Chondrocyte (in vitro differentiated cells): ENCODE results near the gene STK32A. TPM values are rescaled to one million over a fixed set of nuclear protein-coding genes. Genes with fewer than 3 reads are reported as not detected.

Source experiments
- DNase-seq: peaks from one replicate; pipeline ENCODE4 v3.0.0; 2021; ENCODE audit warnings: mixed read lengths, low spot score
- H3K27ac Mint-ChIP-seq: one replicate; pipeline ENCODE4 v1.8.0; 2021; ENCODE audit warnings: mild to moderate bottlenecking, moderate library complexity, mixed read lengths; ENCODE audit not compliant: unreplicated experiment
- H3K27me3 Mint-ChIP-seq: 2 replicates; pipeline ENCODE4 v1.8.0; 2021; ENCODE audit warnings: low read depth, mixed read lengths
- H3K36me3 Mint-ChIP-seq: 2 replicates; pipeline ENCODE4 v1.8.0; 2021; ENCODE audit warnings: low read depth, mixed read lengths
- H3K4me1 Mint-ChIP-seq: 2 replicates; pipeline ENCODE4 v1.8.0; 2021; ENCODE audit warnings: low read depth, mild to moderate bottlenecking, mixed read lengths
- H3K4me3 Mint-ChIP-seq: one replicate; pipeline ENCODE4 v1.8.0; 2021; ENCODE audit warnings: mild to moderate bottlenecking, moderate library complexity, mixed read lengths; ENCODE audit not compliant: unreplicated experiment
- H3K9me3 Mint-ChIP-seq: 2 replicates; pipeline ENCODE4 v1.8.0; 2021; ENCODE audit warnings: low read depth, mixed read lengths
- CTCF ChIP-seq: fragments of 200-600 bp; sonication (generic); IDR thresholded peaks from 2 replicates; pipeline ENCODE4 v1.5.0; 2021; ENCODE audit warnings: antibody characterized with exemption, mild to moderate bottlenecking, moderate library complexity
- total RNA-seq: library from RNA; stranded (reverse); gene quantifications from 3 replicates; pipeline ENCODE4 v1.2.1, GENCODE V29; 2021

The STK32A gene
- total RNA-seq, 1 donor from 2014 or later = 0.12 TPM

GRCh38 chr5:147259837-147260236 lies 25.0 kb downstream of the STK32A start:
- peaks cover 10% of the 10 kb centered on the region for H3K9me3 Mint-ChIP-seq
- H3K27me3 Mint-ChIP-seq = peaks cover 37% of the 10 kb centered on the region
- no peak for TF ChIP-seq CTCF
- no peaks in the 10 kb centered on the region for H3K4me1 Mint-ChIP-seq
- H3K36me3 Mint-ChIP-seq = no peaks in the 10 kb centered on the region
- DNase-seq = no peak
- no peak overlapping the region for H3K4me3 Mint-ChIP-seq
- no peak overlapping the region for H3K27ac Mint-ChIP-seq

- peaks cover 31% of the 10 kb centered on the region for H3K27me3 Mint-ChIP-seq
- no peak overlapping the region for H3K4me3 Mint-ChIP-seq
- TF ChIP-seq CTCF = no peak
- peaks cover 10% of the 10 kb centered on the region for H3K9me3 Mint-ChIP-seq
- H3K27ac Mint-ChIP-seq = no peak overlapping the region
- no peaks in the 10 kb centered on the region for H3K4me1 Mint-ChIP-seq
- no peak for DNase-seq
- H3K36me3 Mint-ChIP-seq = no peaks in the 10 kb centered on the region
These were observed 32.4 kb downstream of the STK32A start for GRCh38 chr5:147267082-147267832.

GRCh38 chr5:147276497-147276896 lies 41.7 kb downstream of the STK32A start:
- Mint-ChIP-seq H3K9me3 (peaks cover 3% of the 10 kb centered on the region), H3K4me3 (no peak overlapping the region), H3K27ac (no peak overlapping the region), H3K4me1 (no peaks in the 10 kb centered on the region), H3K36me3 (no peaks in the 10 kb centered on the region), H3K27me3 (peaks cover 43% of the 10 kb centered on the region)
- TF ChIP-seq CTCF = no peak
- DNase-seq = no peak

GRCh38 chr5:147286296-147286695 lies 51.5 kb downstream of the STK32A start:
- Mint-ChIP-seq H3K27ac (no peak overlapping the region), H3K27me3 (peaks cover 26% of the 10 kb centered on the region)
- no peak for DNase-seq

GRCh38 chr5:147287110-147287509 lies 52.3 kb downstream of the STK32A start:
- Mint-ChIP-seq H3K4me1 (no peaks in the 10 kb centered on the region), H3K27ac (no peak overlapping the region), H3K36me3 (peaks cover 1% of the 10 kb centered on the region), H3K9me3 (peaks cover 22% of the 10 kb centered on the region), H3K27me3 (peaks cover 21% of the 10 kb centered on the region), H3K4me3 (no peak overlapping the region)
- DNase-seq = no peak
- TF ChIP-seq CTCF = no peak

More at GRCh38 chr5:147286296-147286695, 51.5 kb downstream of the STK32A start:
- Mint-ChIP-seq H3K4me1 (no peaks in the 10 kb centered on the region), H3K9me3 (peaks cover 26% of the 10 kb centered on the region), H3K4me3 (no peak overlapping the region), H3K36me3 (peaks cover 1% of the 10 kb centered on the region)
- TF ChIP-seq CTCF = no peak
